Right lobe of liver (tissue), 6 donors: ENCODE results near the gene DNAJC16. TPM values are rescaled to one million over a fixed set of nuclear protein-coding genes. Genes with fewer than 3 reads are reported as not detected.

ENCODE experiments used
- ATAC-seq, 4 donors: fragments of 200-7000 bp; cut with Tn5 transposase; one replicate each; pipeline ENCODE4 v1.9.1; 2020; ENCODE audit warnings: mild to moderate bottlenecking in 4 of 4, moderate library complexity in 4 of 4
- DNase-seq, 3 donors: peaks; one replicate each; pipeline ENCODE4 v3.0.0-alpha.2; 2020
- H3K27ac ChIP-seq, 3 donors: fragments of 200-600 bp; one replicate each; pipeline ENCODE4 v1.8.0; 2022
- H3K27me3 ChIP-seq, 2 donors: fragments of 200-600 bp; one replicate each; pipeline ENCODE4 v1.8.0; 2022
- H3K36me3 ChIP-seq, 4 donors: fragments of 200-600 bp; sonication (generic) in 1 of 4; one replicate each; pipeline versions ENCODE4 v1.5.1 to v1.8.0; 2017 to 2022; ENCODE audit warnings: control low read depth in 1 of 4
- H3K4me1 ChIP-seq, 4 donors: fragments of 200-600 bp; sonication (generic) in 1 of 4; one replicate each; pipeline versions ENCODE4 v1.5.1 to v1.8.0; 2017 to 2022; ENCODE audit warnings: control low read depth in 1 of 4
- H3K4me3 ChIP-seq, 3 donors: fragments of 200-600 bp; one replicate each; pipeline ENCODE4 v1.8.0; 2022
- H3K9me3 ChIP-seq, 4 donors: fragments of 200-600 bp; sonication (generic) in 1 of 4; one replicate each; pipeline versions ENCODE4 v1.5.1 to v1.8.0; 2017 to 2022; ENCODE audit warnings: control low read depth in 1 of 4
- CTCF ChIP-seq, 4 donors: fragments of 200-600 bp in 3 of 4; fragments of 450-650 bp in 1 of 4; IDR thresholded peaks; one replicate each; pipeline versions ENCODE4 v1.5.1 to v1.8.0; 2016 to 2022; ENCODE audit warnings: antibody characterized with exemption in 4 of 4, mild to moderate bottlenecking in 2 of 4
- POLR2A ChIP-seq: fragments of 450-650 bp; IDR thresholded peaks from one replicate; pipeline ENCODE4 v1.6.1; 2017; ENCODE audit warnings: antibody characterized with exemption, mild to moderate bottlenecking
- WGBS: methylation state at CpG from one replicate; pipeline ENCODE4 v1.1.6; 2018; ENCODE audit warnings: low coverage, low lambda C conversion rate; ENCODE audit not compliant: insufficient coverage; ENCODE audit errors: missing lambda C conversion rate; 5-methylcytosine and 5-hydroxymethylcytosine counted together
- intact Hi-C, 2 donors: fragments of 100-400 bp; cut with DNase I; formaldehyde crosslinking; loops; one replicate each; pipeline versions ENCODE4 v1.11.2 to v1.14.1; 2022
- total RNA-seq, 6 experiments: library from RNA; depleted of rRNA in 2 of 6; stranded (reverse); fragments of >200 nt in 2 of 6; fragmentation: NEBNext Ultra II Directional in 3 of 6; extraction: Animal tissue kit (Norgen Biotek cat#: 25700) in 3 of 6; gene quantifications; one replicate each; pipeline versions ENCODE4 v1.1.0 to v1.2.4, GENCODE V29; 2016 to 2023
- donor health status: DM: no; HTN: yes; CAD: no.
- donor health status: DM: no; HTN: no; CAD: no.
- donor health status: DM: no; HTN: no; CAD: no.
- donor health status: DM: no; HTN: yes; CAD: no.
- donor health status: DM: no; HTN: yes; CAD: no.

Gene DNAJC16
- total RNA-seq, 6 experiments from 2014 or later = 8.4 to 15.0 (median 11.9) TPM

DNA sequence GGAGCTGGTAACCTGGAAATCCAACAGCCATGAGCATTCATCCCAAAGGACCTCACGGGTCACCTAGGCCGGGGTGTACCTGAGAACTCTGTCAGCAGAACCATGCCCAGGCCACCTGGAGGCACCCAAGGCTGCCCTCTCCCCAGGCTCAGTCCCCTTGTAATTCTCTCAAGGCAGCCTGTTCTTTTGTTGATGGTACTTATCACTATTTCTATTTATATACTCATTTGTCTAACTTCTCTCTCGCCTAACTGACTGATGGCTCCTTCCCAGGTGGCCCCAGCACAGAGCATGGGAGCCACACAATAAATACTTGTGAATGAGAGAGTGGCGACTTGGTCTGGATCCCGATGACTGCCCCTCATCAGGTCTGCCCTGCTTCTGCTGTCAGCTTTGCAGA, 19.4 kb upstream of the DNAJC16 start:
- H3K4me1 ChIP-seq = no peaks in the 10 kb centered on the region
- TF ChIP-seq CTCF (IDR thresholded peaks at IDR 0.05) (no peak), POLR2A (no peak)
- no peaks in the 10 kb centered on the region for H3K9me3 ChIP-seq
- ATAC-seq (no peak), DNase-seq (no peak)
- no peak overlapping the region for H3K4me3 ChIP-seq
- intact Hi-C loops = no loop called here
- H3K27me3 ChIP-seq = no peaks in the 10 kb centered on the region
- H3K36me3 ChIP-seq = peaks cover 0 to 9% (median 0%) of the 10 kb centered on the region in 4 donors
- WGBS = 81% methylated on average over 3 of the region's 5 CpGs
- H3K27ac ChIP-seq = no peak overlapping the region

DNA sequence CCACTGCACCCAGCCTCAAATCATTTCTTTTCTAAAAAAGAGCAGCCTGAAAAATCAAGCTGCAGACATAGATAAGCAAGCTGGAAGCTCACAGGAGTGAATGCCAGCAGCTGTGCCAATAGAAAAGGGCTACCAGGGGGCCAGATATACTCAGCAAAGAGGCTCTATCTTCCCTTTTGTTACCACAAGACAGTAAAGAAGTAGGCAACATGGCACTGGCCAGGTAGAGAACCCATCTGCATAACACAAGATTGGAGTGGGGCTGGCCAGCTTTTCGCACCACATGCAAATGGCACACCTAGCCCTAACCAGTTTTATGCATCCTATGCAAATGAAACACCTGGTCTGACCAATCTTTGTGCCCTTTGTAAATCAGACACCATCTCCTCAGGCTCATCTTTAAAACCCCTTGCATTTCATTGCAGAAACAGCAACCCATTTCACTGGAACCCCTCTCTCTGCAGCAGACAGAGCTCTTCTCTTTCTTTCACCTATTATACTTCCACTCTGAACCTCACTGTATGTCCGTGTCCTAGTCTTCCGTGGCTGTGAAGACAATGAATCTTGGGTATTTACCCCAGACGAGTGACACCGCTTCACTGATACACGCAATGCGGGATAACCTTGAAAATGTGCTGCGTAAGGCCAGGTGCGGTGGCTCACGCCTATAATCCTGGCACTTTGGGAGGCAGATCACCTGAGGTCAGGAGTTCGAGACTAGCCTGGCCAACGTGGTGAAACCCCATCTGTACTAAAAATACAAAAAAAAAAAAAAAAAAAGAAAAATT, 17.8 kb upstream of the DNAJC16 start:
- intact Hi-C loops = no loop called here
- no peaks in the 10 kb centered on the region for H3K27me3 ChIP-seq
- 83% methylated on average over 10 of the region's 12 CpGs for WGBS
- peaks cover 0 to 5% (median 0%) of the 10 kb centered on the region in 4 donors for H3K36me3 ChIP-seq
- no peak overlapping the region for H3K27ac ChIP-seq
- H3K4me3 ChIP-seq = no peak overlapping the region
- TF ChIP-seq POLR2A (no peak), CTCF (IDR thresholded peaks at IDR 0.05) (no peak)
- ATAC-seq (no peak), DNase-seq (no peak)
- H3K4me1 ChIP-seq = no peaks in the 10 kb centered on the region
- H3K9me3 ChIP-seq = no peaks in the 10 kb centered on the region

- intact Hi-C loops = no loop called here
Measured at GRCh38 chr1:15509586-15509985, 17.1 kb upstream of the DNAJC16 start.

GRCh38 chr1:15510611-15511405, 15.8 kb upstream of the DNAJC16 start:
- intact Hi-C loops = no loop called here

More at GRCh38 chr1:15509586-15509985, 17.1 kb upstream of the DNAJC16 start:
- Histone ChIP-seq H3K27me3 (no peaks in the 10 kb centered on the region), H3K36me3 (peaks cover 0 to 5% (median 0%) of the 10 kb centered on the region in 4 donors), H3K27ac (no peak overlapping the region), H3K4me1 (no peaks in the 10 kb centered on the region), H3K4me3 (no peak overlapping the region), H3K9me3 (no peaks in the 10 kb centered on the region)
- ATAC-seq = no peak
- WGBS = 96% methylated on average over 4 of the region's 7 CpGs
- no peak for TF ChIP-seq POLR2A
- TF ChIP-seq CTCF (IDR thresholded peaks at IDR 0.05) = no peak
- DNase-seq = no peak

More at GRCh38 chr1:15510611-15511405, 15.8 kb upstream of the DNAJC16 start:
- WGBS = 94% methylated on average over 8 of the region's 8 CpGs
- no peaks in the 10 kb centered on the region for H3K9me3 ChIP-seq
- no peak for ATAC-seq
- TF ChIP-seq POLR2A = no peak
- TF ChIP-seq CTCF (IDR thresholded peaks at IDR 0.05) = no peak
- no peaks in the 10 kb centered on the region for H3K36me3 ChIP-seq
- H3K27ac ChIP-seq = no peak overlapping the region
- no peaks in the 10 kb centered on the region for H3K4me1 ChIP-seq
- no peak for DNase-seq
- no peak overlapping the region for H3K4me3 ChIP-seq
- no peaks in the 10 kb centered on the region for H3K27me3 ChIP-seq
